Thymus (tissue), 11 donors: ENCODE measurements around the gene SHISAL2B. TPM values are rescaled to one million over a fixed set of nuclear protein-coding genes. Genes with fewer than 3 reads are reported as not detected.

Source experiments
- DNase-seq, 9 donors: peaks; one replicate each; pipeline ENCODE4 v3.0.0-alpha.2; 2013; ENCODE audit warnings: low spot score in 9 of 9, low read depth in 6 of 9, missing footprints in 1 of 9
- H3K27ac ChIP-seq, 2 donors: one replicate each; pipeline ENCODE4 v1.5.1; 2013; ENCODE audit warnings: control low read depth in 1 of 2, low read depth in 1 of 2, low read length in 1 of 2, mild to moderate bottlenecking in 1 of 2, moderate library complexity in 1 of 2
- H3K27me3 ChIP-seq, 2 donors: one replicate each; pipeline ENCODE4 v1.5.1; 2013; ENCODE audit warnings: low read length in 1 of 2; ENCODE audit not compliant: control insufficient read depth in 2 of 2, insufficient read depth in 1 of 2
- H3K36me3 ChIP-seq, 2 donors: one replicate each; pipeline ENCODE4 v1.5.1; 2013; ENCODE audit warnings: low read length in 1 of 2, mild to moderate bottlenecking in 1 of 2, moderate library complexity in 1 of 2; ENCODE audit not compliant: control insufficient read depth in 2 of 2, insufficient read depth in 2 of 2
- H3K4me1 ChIP-seq, 2 donors: one replicate each; pipeline ENCODE4 v1.5.1; 2013; ENCODE audit warnings: low read length in 2 of 2; ENCODE audit not compliant: control insufficient read depth in 2 of 2, insufficient read depth in 2 of 2
- H3K4me3 ChIP-seq, 2 donors: one replicate each; pipeline ENCODE4 v1.5.1; 2013; ENCODE audit warnings: low read length in 2 of 2, control low read depth in 1 of 2, mild to moderate bottlenecking in 1 of 2
- H3K9me3 ChIP-seq, 2 donors: one replicate each; pipeline ENCODE4 v1.5.1; 2013; ENCODE audit warnings: low read length in 1 of 2, mild to moderate bottlenecking in 1 of 2; ENCODE audit not compliant: control insufficient read depth in 2 of 2, insufficient read depth in 1 of 2
- WGBS: extraction: QIAGEN DNeasy Blood & Tissue Kit; methylation state at CpG from one replicate; pipeline ENCODE4 v1.1.7; 2013; 5-methylcytosine and 5-hydroxymethylcytosine counted together
- polyA plus RNA-seq: library from polyadenylated mRNA; stranded (reverse); fragments of 200-250 nt; gene quantifications from one replicate; pipeline ENCODE4 v1.2.3, GENCODE V29; 2013
- total RNA-seq: library from RNA; stranded (reverse); fragments of 120-200 nt; gene quantifications from one replicate; pipeline ENCODE4 v1.2.4, GENCODE V29; 2013
- donor health status: healthy.

Gene SHISAL2B
- total and polyA plus RNA-seq, 2 donors: 0.32 TPM; not detected in 1

GRCh38 chr5:64727150-64727549 lies 36.8 kb downstream of the SHISAL2B start:
- no peaks in the 10 kb centered on the region for H3K4me1 ChIP-seq
- no peak for DNase-seq
- H3K36me3 ChIP-seq: peaks cover 3 to 13% of the 10 kb centered on the region in 2 donors
- no peak overlapping the region for H3K27ac ChIP-seq
- H3K9me3 ChIP-seq: no peaks in the 10 kb centered on the region
- no peak overlapping the region for H3K4me3 ChIP-seq
- H3K27me3 ChIP-seq: no peaks in the 10 kb centered on the region
- 97% methylated on average over 2 of the region's 2 CpGs for WGBS

- H3K27ac ChIP-seq: no peak overlapping the region
- peaks cover 4 to 19% of the 10 kb centered on the region in 2 donors for H3K36me3 ChIP-seq
- H3K4me3 ChIP-seq: no peak overlapping the region
- DNase-seq: no peak
- no peaks in the 10 kb centered on the region for H3K9me3 ChIP-seq
- WGBS: 94% methylated on average over 1 of the region's 1 CpG
- no peaks in the 10 kb centered on the region for H3K4me1 ChIP-seq
- no peaks in the 10 kb centered on the region for H3K27me3 ChIP-seq
Observed at GRCh38 chr5:64742411-64742810, 52.1 kb downstream of the SHISAL2B start.

GRCh38 chr5:64742821-64743220 lies 52.5 kb downstream of the SHISAL2B start:
- no peak overlapping the region for H3K4me3 ChIP-seq
- no peak for DNase-seq
- no peak overlapping the region for H3K27ac ChIP-seq
- no peaks in the 10 kb centered on the region for H3K4me1 ChIP-seq
- no peaks in the 10 kb centered on the region for H3K9me3 ChIP-seq
- no peaks in the 10 kb centered on the region for H3K27me3 ChIP-seq
- peaks cover 4 to 19% of the 10 kb centered on the region in 2 donors for H3K36me3 ChIP-seq

GRCh38 chr5:64744914-64745313 lies 54.6 kb downstream of the SHISAL2B start:
- no peak for DNase-seq
- no peak overlapping the region for H3K4me3 ChIP-seq
- H3K27me3 ChIP-seq: no peaks in the 10 kb centered on the region
- WGBS: 98% methylated on average over 1 of the region's 1 CpG
- no peaks in the 10 kb centered on the region for H3K4me1 ChIP-seq
- H3K27ac ChIP-seq: no peak overlapping the region
- peaks cover 4 to 6% of the 10 kb centered on the region in 2 donors for H3K36me3 ChIP-seq
- no peaks in the 10 kb centered on the region for H3K9me3 ChIP-seq

- DNase-seq: no peak
- no peak overlapping the region for H3K27ac ChIP-seq
- H3K27me3 ChIP-seq: no peaks in the 10 kb centered on the region
- H3K4me1 ChIP-seq: no peaks in the 10 kb centered on the region
- no peak overlapping the region for H3K4me3 ChIP-seq
- WGBS: 93% methylated on average over 1 of the region's 1 CpG
- no peaks in the 10 kb centered on the region for H3K36me3 ChIP-seq
- no peaks in the 10 kb centered on the region for H3K9me3 ChIP-seq
Observed at GRCh38 chr5:64746446-64746845, 56.1 kb downstream of the SHISAL2B start.

GRCh38 chr5:64749385-64749784 lies 59.1 kb downstream of the SHISAL2B start:
- Histone ChIP-seq H3K9me3 (no peaks in the 10 kb centered on the region), H3K27ac (no peak overlapping the region), H3K4me3 (no peak overlapping the region), H3K27me3 (no peaks in the 10 kb centered on the region), H3K4me1 (no peaks in the 10 kb centered on the region), H3K36me3 (peaks cover 0 to 2% of the 10 kb centered on the region in 2 donors)
- DNase-seq: no peak
- WGBS: 88% methylated on average over 4 of the region's 4 CpGs

GRCh38 chr5:64754066-64754465 lies 63.8 kb downstream of the SHISAL2B start:
- no peaks in the 10 kb centered on the region for H3K4me1 ChIP-seq
- no peak for DNase-seq
- H3K27ac ChIP-seq: no peak overlapping the region
- WGBS: 99% methylated on average over 2 of the region's 2 CpGs
- H3K4me3 ChIP-seq: no peak overlapping the region
- H3K36me3 ChIP-seq: peaks cover 2 to 3% of the 10 kb centered on the region in 2 donors
- no peaks in the 10 kb centered on the region for H3K27me3 ChIP-seq
- no peaks in the 10 kb centered on the region for H3K9me3 ChIP-seq

- H3K4me3 ChIP-seq: no peak overlapping the region
- peaks cover 2 to 4% of the 10 kb centered on the region in 2 donors for H3K36me3 ChIP-seq
- H3K27ac ChIP-seq: no peak overlapping the region
- no peaks in the 10 kb centered on the region for H3K9me3 ChIP-seq
- WGBS: 91% methylated on average over 3 of the region's 3 CpGs
- no peaks in the 10 kb centered on the region for H3K4me1 ChIP-seq
- no peaks in the 10 kb centered on the region for H3K27me3 ChIP-seq
- no peak for DNase-seq
Observed at GRCh38 chr5:64758901-64759300, 68.6 kb downstream of the SHISAL2B start.

- DNase-seq: no peak
- Histone ChIP-seq H3K27me3 (no peaks in the 10 kb centered on the region), H3K27ac (no peak overlapping the region), H3K4me3 (no peak overlapping the region), H3K36me3 (peaks cover 0 to 4% of the 10 kb centered on the region in 2 donors), H3K9me3 (no peaks in the 10 kb centered on the region), H3K4me1 (no peaks in the 10 kb centered on the region)
- WGBS: 86% methylated on average over 4 of the region's 4 CpGs
Observed at GRCh38 chr5:64759960-64760660, 69.8 kb downstream of the SHISAL2B start.
